Stomach smooth muscle (tissue), 2 donors: ENCODE results near the gene UROS.

Source experiments
- H3K27ac ChIP-seq: one replicate; pipeline ENCODE4 v1.7.0; 2013; ENCODE audit warnings: mild to moderate bottlenecking, low read length, inconsistent platforms
- H3K27me3 ChIP-seq, 2 donors: one replicate each; pipeline ENCODE4 v1.7.0; 2013; ENCODE audit warnings: low read length in 2 of 2; ENCODE audit not compliant: insufficient read depth in 2 of 2, control insufficient read depth in 1 of 2
- H3K36me3 ChIP-seq, 2 donors: one replicate each; pipeline ENCODE4 v1.7.0; 2013; ENCODE audit warnings: low read length in 2 of 2; ENCODE audit not compliant: control insufficient read depth in 2 of 2, insufficient read depth in 2 of 2
- H3K4me1 ChIP-seq: one replicate; pipeline ENCODE4 v1.7.0; 2013; ENCODE audit warnings: low read length; ENCODE audit not compliant: control insufficient read depth, insufficient read depth
- H3K4me3 ChIP-seq, 2 donors: one replicate each; pipeline ENCODE4 v1.7.0; 2013; ENCODE audit warnings: low read length in 2 of 2
- H3K9ac ChIP-seq, 2 donors: one replicate each; pipeline ENCODE4 v1.7.0; 2013; ENCODE audit warnings: low read length in 2 of 2, mild to moderate bottlenecking in 1 of 2
- H3K9me3 ChIP-seq, 2 donors: one replicate each; pipeline ENCODE4 v1.7.0; 2013; ENCODE audit warnings: low read length in 2 of 2; ENCODE audit not compliant: control insufficient read depth in 2 of 2
- donor health status: healthy.
- donor health status: Pancreatic carcinoma.

UROS gene

GRCh38 chr10:125762692-125763648, 60.1 kb downstream of the UROS start:
- Histone ChIP-seq H3K36me3 (peaks cover 14 to 25% of the 10 kb centered on the region in 2 donors), H3K27me3 (no peaks in the 10 kb centered on the region), H3K27ac (no peak overlapping the region), H3K9me3 (no peaks in the 10 kb centered on the region), H3K9ac (no peak overlapping the region), H3K4me1 (no peaks in the 10 kb centered on the region), H3K4me3 (no peak overlapping the region)

- Histone ChIP-seq H3K27me3 (no peaks in the 10 kb centered on the region), H3K9ac (no peak overlapping the region), H3K36me3 (peaks cover 22 to 25% of the 10 kb centered on the region in 2 donors), H3K4me1 (no peaks in the 10 kb centered on the region), H3K27ac (no peak overlapping the region), H3K9me3 (no peaks in the 10 kb centered on the region), H3K4me3 (no peak overlapping the region)
Observed at GRCh38 chr10:125761961-125762360, 61.1 kb downstream of the UROS start.

- H3K4me1 ChIP-seq: no peaks in the 10 kb centered on the region
- H3K27ac ChIP-seq: no peak overlapping the region
- H3K27me3 ChIP-seq: no peaks in the 10 kb centered on the region
- H3K9ac ChIP-seq: no peak overlapping the region
- peaks cover 35 to 40% of the 10 kb centered on the region in 2 donors for H3K36me3 ChIP-seq
- no peaks in the 10 kb centered on the region for H3K9me3 ChIP-seq
- no peak overlapping the region for H3K4me3 ChIP-seq
Observed at GRCh38 chr10:125757742-125758141, 65.3 kb downstream of the UROS start.

GRCh38 chr10:125756853-125757487, 66.1 kb downstream of the UROS start:
- H3K9ac ChIP-seq: no peak overlapping the region
- H3K27ac ChIP-seq: no peak overlapping the region
- no peak overlapping the region for H3K4me3 ChIP-seq
- H3K9me3 ChIP-seq: no peaks in the 10 kb centered on the region
- no peaks in the 10 kb centered on the region for H3K27me3 ChIP-seq
- peaks cover 40 to 41% of the 10 kb centered on the region in 2 donors for H3K36me3 ChIP-seq
- no peaks in the 10 kb centered on the region for H3K4me1 ChIP-seq

GRCh38 chr10:125756196-125756595, 66.9 kb downstream of the UROS start:
- no peaks in the 10 kb centered on the region for H3K27me3 ChIP-seq
- no peak overlapping the region for H3K27ac ChIP-seq
- peaks cover 45 to 47% of the 10 kb centered on the region in 2 donors for H3K36me3 ChIP-seq
- no peak overlapping the region for H3K9ac ChIP-seq
- H3K4me1 ChIP-seq: no peaks in the 10 kb centered on the region
- no peak overlapping the region for H3K4me3 ChIP-seq
- H3K9me3 ChIP-seq: no peaks in the 10 kb centered on the region

- H3K27me3 ChIP-seq: no peaks in the 10 kb centered on the region
- H3K9me3 ChIP-seq: no peaks in the 10 kb centered on the region
- H3K9ac ChIP-seq: no peak overlapping the region
- peaks cover 50 to 57% of the 10 kb centered on the region in 2 donors for H3K36me3 ChIP-seq
- H3K27ac ChIP-seq: no peak overlapping the region
- H3K4me1 ChIP-seq: no peaks in the 10 kb centered on the region
- H3K4me3 ChIP-seq: no peak overlapping the region
Observed at GRCh38 chr10:125747417-125747816, 75.6 kb downstream of the UROS start.

GRCh38 chr10:125744909-125745308, 78.1 kb downstream of the UROS start:
- Histone ChIP-seq H3K27me3 (no peaks in the 10 kb centered on the region), H3K4me1 (no peaks in the 10 kb centered on the region), H3K9me3 (no peaks in the 10 kb centered on the region), H3K9ac (no peak overlapping the region), H3K27ac (no peak overlapping the region), H3K36me3 (peaks cover 49 to 62% of the 10 kb centered on the region in 2 donors), H3K4me3 (no peak overlapping the region)

GRCh38 chr10:125742465-125742864, 80.6 kb downstream of the UROS start:
- Histone ChIP-seq H3K36me3 (peaks cover 47 to 71% of the 10 kb centered on the region in 2 donors), H3K9me3 (no peaks in the 10 kb centered on the region), H3K4me1 (no peaks in the 10 kb centered on the region), H3K27me3 (no peaks in the 10 kb centered on the region), H3K27ac (no peak overlapping the region), H3K4me3 (no peak overlapping the region), H3K9ac (no peak overlapping the region)

- Histone ChIP-seq H3K27ac (no peak overlapping the region), H3K4me3 (no peak overlapping the region), H3K9me3 (no peaks in the 10 kb centered on the region), H3K4me1 (no peaks in the 10 kb centered on the region), H3K27me3 (no peaks in the 10 kb centered on the region), H3K9ac (no peak overlapping the region), H3K36me3 (peaks cover 51 to 81% of the 10 kb centered on the region in 2 donors)
Observed at GRCh38 chr10:125739994-125740679, 82.9 kb downstream of the UROS start.
